GM23338 (cell line): ENCODE data around the gene DUS2.

Source experiments
- CTCF ChIP-seq, 2 experiments: fragments of 200-600 bp in 1 of 2; sonication (generic) in 1 of 2; conservative IDR thresholded peaks; 2 replicates each; pipeline versions ENCODE4 v1.5.1 to v1.6.1; 2016 to 2017; ENCODE audit warnings: antibody characterized with exemption in 2 of 2, low read depth in 2 of 2, mild to moderate bottlenecking in 2 of 2, moderate library complexity in 1 of 2
- EZH2 ChIP-seq: fragments of 200-600 bp; sonication (generic); IDR thresholded peaks from one replicate; pipeline ENCODE4 v1.8.0; 2017; ENCODE audit warnings: antibody characterized with exemption, mild to moderate bottlenecking, low read depth; ENCODE audit not compliant: unreplicated experiment
- EZH2phosphoT487 ChIP-seq: fragments of 200-600 bp; sonication (generic); IDR thresholded peaks from one replicate; pipeline ENCODE4 v1.8.1; 2018; ENCODE audit warnings: antibody characterized with exemption; ENCODE audit not compliant: unreplicated experiment
- POLR2AphosphoS5 ChIP-seq: IDR thresholded peaks from 2 replicates; pipeline ENCODE4 v1.6.1; 2016; ENCODE audit warnings: antibody characterized with exemption, low read depth
- REST ChIP-seq: IDR thresholded peaks from one replicate; pipeline ENCODE4 v1.6.1; 2018; ENCODE audit warnings: antibody characterized with exemption; ENCODE audit not compliant: unreplicated experiment
- ZNF331 ChIP-seq: fragments of 250-450 bp; sonication (Bioruptor Pico); IDR thresholded peaks from 2 replicates; pipeline ENCODE4 v1.5.0; 2020; ENCODE audit warnings: low read depth, mild to moderate bottlenecking, moderate library complexity

- TF ChIP-seq POLR2AphosphoS5 (no peak), CTCF (conservative IDR thresholded peaks at IDR 0.05; ENCODE audit: low read depth in 2 of 2) (no peak), EZH2phosphoT487 (no peak), REST (no peak), EZH2 (no peak), ZNF331 (CRISPR knock-in tag) (no peak)
Observed at GRCh38 chr16:68055395-68055794, 32.3 kb downstream of the DUS2 start.
